Stimulated activated CD4-positive, alpha-beta T cell treated with anti-CD3 and anti-CD28 coated beads, Interleukin-1b, Interleukin-23, amount 100 ng/mL, for 4 hours (primary cell): ENCODE measurements around the gene NOL4L.

Source experiments
- DNase-seq, 2 donors: peaks; one replicate each; pipeline ENCODE4 v3.0.0-alpha.2; 2020; ENCODE audit warnings: low read depth in 2 of 2

The NOL4L gene, protein sequence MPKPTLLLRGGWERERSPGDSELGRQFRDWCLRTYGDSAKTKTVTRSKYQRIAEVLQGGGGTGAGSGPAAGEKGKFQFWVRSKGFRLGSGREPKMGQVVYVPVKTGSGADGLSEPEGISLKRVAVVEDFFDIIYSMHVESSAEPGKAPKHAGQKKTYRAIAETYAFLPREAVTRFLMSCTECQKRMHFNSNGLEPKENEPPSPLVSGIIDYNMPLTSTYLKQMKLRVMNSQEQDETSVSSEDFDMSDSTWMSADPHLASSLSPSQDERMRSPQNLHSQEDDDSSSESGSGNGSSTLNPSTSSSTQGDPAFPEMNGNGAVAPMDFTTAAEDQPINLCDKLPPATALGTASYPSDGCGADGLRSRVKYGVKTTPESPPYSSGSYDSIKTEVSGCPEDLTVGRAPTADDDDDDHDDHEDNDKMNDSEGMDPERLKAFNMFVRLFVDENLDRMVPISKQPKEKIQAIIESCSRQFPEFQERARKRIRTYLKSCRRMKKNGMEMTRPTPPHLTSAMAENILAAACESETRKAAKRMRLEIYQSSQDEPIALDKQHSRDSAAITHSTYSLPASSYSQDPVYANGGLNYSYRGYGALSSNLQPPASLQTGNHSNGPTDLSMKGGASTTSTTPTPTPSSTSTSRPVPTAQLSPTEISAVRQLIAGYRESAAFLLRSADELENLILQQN

DNA sequence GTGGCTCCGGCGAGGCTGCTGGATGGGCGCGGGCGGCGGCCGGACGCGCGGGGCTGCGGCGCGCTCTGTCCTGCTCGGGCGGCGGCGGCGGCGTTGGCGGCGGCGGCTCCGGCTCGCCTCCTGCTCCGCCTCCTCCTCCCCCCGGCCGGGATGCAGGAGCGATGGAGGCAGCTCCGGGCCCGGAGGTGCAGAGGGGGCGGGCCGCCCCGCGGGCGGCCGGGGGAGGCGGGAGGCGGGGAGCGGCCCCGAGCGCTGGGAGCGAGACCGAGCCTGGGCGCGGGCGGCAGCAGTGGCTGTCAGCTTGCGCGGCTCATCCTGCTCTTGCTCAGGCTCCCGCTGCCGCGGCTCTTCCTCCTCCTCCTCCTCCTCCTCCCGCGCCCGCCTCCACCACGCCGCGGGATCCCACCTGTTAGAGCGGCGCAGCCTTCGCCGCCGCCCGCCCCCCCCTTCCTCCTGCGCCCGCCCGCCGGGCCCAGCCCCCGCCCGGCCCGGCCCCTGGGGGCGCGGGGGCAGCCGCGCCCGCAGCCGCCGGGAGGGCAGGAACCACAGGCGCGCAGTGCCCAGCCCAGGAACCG lies at the start of gene NOL4L:
Gene NOL4L (minus strand): TSS at position 323 of the 575 bp plus-strand sequence. CDS start 443 bp downstream, outside the sequence.
- peak; percentile 43 to 45 for DNase-seq

- DNase-seq = no peak
Measured at GRCh38 chr20:32634041-32634805, 49.1 kb upstream of the NOL4L start.

DNA sequence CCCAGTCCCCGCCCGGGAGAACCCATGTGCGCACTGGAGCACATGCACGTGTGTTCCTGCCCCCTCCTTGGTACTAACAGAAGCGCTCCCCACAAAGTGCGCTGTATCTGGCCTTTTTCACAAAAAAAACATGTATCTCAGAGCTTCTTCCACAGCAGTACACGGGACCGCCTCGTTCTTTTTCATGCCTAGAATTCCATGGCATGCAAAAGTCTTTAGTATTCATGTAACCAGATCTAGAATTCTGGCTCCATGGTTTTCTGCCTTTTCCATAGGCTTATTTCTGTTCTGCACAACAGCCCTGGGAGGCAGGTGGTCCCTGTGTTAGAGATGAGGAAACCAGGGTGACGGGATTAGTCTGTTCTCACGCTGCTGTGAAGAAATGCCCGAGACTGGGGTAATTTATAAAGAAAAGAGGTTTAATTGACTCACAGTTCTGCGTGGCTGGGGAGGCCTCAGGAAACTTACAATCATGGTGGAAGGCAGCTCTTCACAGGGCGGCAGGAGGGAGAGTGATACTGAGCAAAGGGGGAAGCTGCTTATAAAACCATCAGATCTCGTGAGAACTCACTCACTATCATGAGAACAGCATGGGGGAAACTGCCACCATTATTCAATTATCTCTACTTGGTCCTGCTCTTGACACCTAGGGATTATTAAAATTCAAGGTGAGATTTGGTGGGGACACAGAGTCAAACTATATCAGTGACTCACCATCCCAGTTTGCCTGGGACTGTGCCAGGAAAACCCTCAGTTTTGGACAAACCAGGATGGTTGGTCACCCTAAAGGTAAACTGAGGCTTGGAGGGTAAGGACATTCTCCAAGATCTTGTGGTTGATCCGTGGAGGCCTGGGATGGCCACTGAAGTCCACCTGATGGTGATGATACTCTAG lies 47.6 kb upstream of the NOL4L start:
- no peak for DNase-seq

- no peak for DNase-seq
Measured at GRCh38 chr20:32631933-32632460, 46.9 kb upstream of the NOL4L start.

- DNase-seq = no peak
Measured at GRCh38 chr20:32629813-32630212, 44.7 kb upstream of the NOL4L start.

DNA sequence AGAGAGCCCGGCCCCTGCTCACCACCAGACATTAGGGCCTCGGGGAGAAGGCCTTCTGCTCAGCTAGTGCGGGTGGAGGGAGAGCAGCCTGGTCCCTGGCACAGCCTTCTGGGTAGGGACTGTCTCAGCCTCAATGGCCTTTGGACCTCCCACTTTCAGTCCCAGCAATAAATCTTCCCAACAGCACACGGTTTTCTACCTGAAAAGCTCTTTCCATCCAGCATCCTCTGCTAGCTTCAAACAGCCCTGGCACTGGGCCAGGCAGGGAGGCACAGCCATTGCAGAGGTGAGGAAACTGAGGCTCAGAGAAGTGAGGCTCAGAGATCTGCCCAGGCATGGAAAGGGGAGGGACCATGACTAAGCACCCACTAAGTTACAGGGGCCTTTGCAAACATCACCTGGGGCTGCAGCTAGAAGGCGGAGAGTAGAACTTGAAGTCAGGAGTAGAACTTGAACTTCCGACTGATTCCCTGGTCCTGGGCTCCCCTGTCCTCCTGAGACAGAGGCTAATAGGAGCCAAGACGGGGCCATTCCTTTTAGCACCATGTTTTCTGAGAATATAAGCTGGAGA lies 43.9 kb upstream of the NOL4L start:
- DNase-seq = no peak

DNA sequence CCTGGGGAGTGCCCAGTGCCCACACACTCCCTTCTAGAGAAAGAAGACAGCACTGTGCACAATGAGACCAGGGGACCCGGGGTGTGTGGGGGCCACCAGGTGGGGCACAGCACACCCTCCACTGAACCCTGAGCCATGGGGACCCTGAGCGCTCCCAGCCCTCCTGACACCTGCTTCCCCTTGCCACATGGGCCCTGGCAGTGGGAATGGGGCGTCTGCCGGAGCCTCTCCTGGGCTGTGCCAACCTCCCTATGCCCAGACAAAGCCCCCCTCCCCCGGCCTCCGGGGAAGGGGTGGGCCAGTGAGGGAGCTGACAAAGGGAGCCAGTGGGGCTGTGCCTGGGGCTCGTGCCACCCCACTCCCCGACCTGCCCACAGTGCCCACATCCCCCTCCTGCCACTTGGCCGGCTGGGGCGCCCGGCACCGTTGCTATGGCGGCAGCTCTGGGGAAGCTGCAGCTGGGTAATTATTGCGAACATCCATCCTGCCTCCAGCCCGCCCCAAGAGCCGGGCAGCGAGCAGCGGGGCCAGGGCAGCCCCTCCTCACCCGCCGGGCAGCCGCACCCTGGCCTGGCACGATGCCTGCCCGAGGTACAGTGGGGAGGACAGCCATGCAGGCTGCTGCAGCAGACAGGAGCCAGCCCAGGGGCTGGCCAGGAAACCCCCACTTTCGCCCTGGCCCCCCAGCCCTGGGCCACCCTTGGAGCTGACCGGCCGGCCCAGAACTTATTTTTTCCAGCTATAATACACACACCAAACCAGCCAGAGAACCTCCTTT lies 41.9 kb upstream of the NOL4L start:
- DNase-seq = no peak

GRCh38 chr20:32626407-32626806 lies 41.3 kb upstream of the NOL4L start:
- DNase-seq = no peak

GRCh38 chr20:32625996-32626395 lies 40.9 kb upstream of the NOL4L start:
- DNase-seq = no peak

- DNase-seq = no peak
Measured at GRCh38 chr20:32624687-32625345, 39.7 kb upstream of the NOL4L start.

DNA sequence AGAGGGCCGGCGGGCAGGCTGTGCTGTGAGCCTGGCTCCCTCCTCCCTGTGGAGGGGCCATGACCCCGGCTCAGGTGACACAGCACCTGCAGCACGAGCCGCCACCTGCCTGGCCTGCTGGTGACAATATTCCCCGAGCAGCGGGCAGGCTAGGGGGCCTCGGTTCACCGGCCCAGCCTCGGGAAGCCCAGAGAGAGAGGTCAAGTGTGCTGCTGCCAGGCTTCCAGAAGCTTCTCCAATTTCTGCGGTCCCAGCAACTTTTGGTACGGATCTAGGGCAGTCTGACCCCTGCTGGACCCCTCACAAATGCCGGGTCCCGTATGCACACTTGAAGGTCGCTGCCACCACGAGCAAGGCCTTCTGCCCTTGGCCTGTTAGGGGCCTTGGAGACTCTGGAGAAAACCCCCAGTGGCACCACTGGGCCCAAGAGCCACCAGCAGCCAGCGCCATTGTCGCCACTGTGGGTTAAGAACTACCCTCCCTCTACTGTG lies 38.6 kb upstream of the NOL4L start:
- DNase-seq = no peak

- no peak for DNase-seq
Measured at GRCh38 chr20:32622585-32623468, 37.7 kb upstream of the NOL4L start.

GRCh38 chr20:32621891-32622584 lies 36.9 kb upstream of the NOL4L start:
- no peak for DNase-seq

GRCh38 chr20:32621071-32621890 lies 36.1 kb upstream of the NOL4L start:
- DNase-seq = no peak

DNA sequence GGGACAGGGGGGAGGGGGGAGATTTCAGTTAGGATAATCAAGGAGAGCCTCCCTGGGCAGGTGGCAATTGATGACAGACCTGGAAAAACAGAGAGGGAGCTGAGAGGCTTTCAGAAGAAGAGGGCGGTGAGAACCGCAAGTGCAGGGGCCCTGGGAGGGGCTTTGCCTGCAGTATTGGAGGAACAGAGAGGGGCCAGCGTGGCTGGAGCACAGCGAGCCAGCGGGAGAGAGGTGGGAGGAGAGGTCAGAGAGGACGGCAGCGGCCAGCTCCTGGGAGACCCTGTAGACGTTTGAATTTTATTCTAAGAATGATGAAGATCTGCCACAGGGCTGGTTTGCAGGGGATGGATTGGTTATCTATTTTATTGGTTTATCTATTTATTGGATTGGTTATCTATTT lies 34.5 kb upstream of the NOL4L start:
- DNase-seq = no peak

GRCh38 chr20:32614772-32615171 lies 29.6 kb upstream of the NOL4L start:
- DNase-seq = no peak
